K562 (cell line): ENCODE results near the gene GLIS1. TPM values are rescaled to one million over a fixed set of nuclear protein-coding genes. Genes with fewer than 3 reads are reported as not detected.
A peak's percentile ranks its signal among the peaks of the same experiment; 100 is the strongest.

Source experiments
- AFF4 ChIP-seq: sonication (generic); formaldehyde crosslinking; IDR thresholded peaks from 2 replicates; pipeline ENCODE4 v1.8.0; 2023; ENCODE audit warnings: mild to moderate bottlenecking, missing genetic modification reagents
- CTCF ChIP-seq, 3 experiments: IDR thresholded peaks in 2 of 3; conservative IDR thresholded peaks in 1 of 3; 2 replicates each; pipeline ENCODE4 v1.5.1; 2011 to 2012; ENCODE audit warnings: low read length in 3 of 3, mild to moderate bottlenecking in 3 of 3, control low read depth in 2 of 3, improper control_type of control experiment in 1 of 3, inconsistent platforms in 1 of 3, low read depth in 1 of 3, mixed read lengths in 1 of 3, moderate library complexity in 1 of 3; ENCODE audit not compliant: insufficient read depth in 2 of 3
- ELF1 ChIP-seq: fragments of 200-800 bp; sonication (Bioruptor generic); IDR thresholded peaks from 2 replicates; pipeline ENCODE4 v1.6.1; 2016; ENCODE audit warnings: missing genetic modification characterization, missing compliant biosample characterization
- KAT2B ChIP-seq: IDR thresholded peaks from one replicate; pipeline ENCODE4 v1.6.1; 2012; ENCODE audit warnings: low read depth, mild to moderate bottlenecking, control low read depth, inconsistent platforms, low read length, moderate library complexity
- KDM4B ChIP-seq, 2 experiments: fragments of 450-650 bp in 1 of 2; sonication (generic) in 1 of 2; IDR thresholded peaks; 2 replicates each; pipeline ENCODE4 v1.6.1; 2016 to 2017; ENCODE audit warnings: borderline replicate concordance in 2 of 2, antibody characterized with exemption in 1 of 2, low read depth in 1 of 2, mild to moderate bottlenecking in 1 of 2
- MAX ChIP-seq: sonication (generic); formaldehyde crosslinking; IDR thresholded peaks from 2 replicates; pipeline ENCODE4 v1.9.0; 2022; ENCODE audit warnings: mild to moderate bottlenecking, missing genetic modification reagents
- MAZ ChIP-seq, 2 experiments: fragments of 450-650 bp in 1 of 2; sonication (generic) in 1 of 2; formaldehyde crosslinking; IDR thresholded peaks in 1 of 2; conservative IDR thresholded peaks in 1 of 2; 2 replicates each; pipeline versions ENCODE4 v1.4.0 to v1.5.0; 2020; ENCODE audit warnings: mild to moderate bottlenecking in 1 of 2, missing genetic modification reagents in 1 of 2
- MYBL2 ChIP-seq, 2 experiments: fragments of 450-650 bp in 1 of 2; sonication (generic) in 1 of 2; formaldehyde crosslinking in 1 of 2; IDR thresholded peaks; 2 replicates each; pipeline versions ENCODE4 v1.6.1 to v1.8.1; 2017 to 2022; ENCODE audit warnings: borderline replicate concordance in 1 of 2, inconsistent platforms in 1 of 2, low read depth in 1 of 2, mild to moderate bottlenecking in 1 of 2, missing genetic modification reagents in 1 of 2, moderate library complexity in 1 of 2
- MYC ChIP-seq, 2 experiments: fragments of 250-450 bp in 1 of 2; sonication (Bioruptor Pico) in 1 of 2; IDR thresholded peaks; 2 replicates each; pipeline versions ENCODE4 v1.5.1 to v1.6.1; 2012 to 2021; ENCODE audit warnings: low read depth in 2 of 2, borderline replicate concordance in 1 of 2, improper control_type of control experiment in 1 of 2, low read length in 1 of 2, mild to moderate bottlenecking in 1 of 2, moderate library complexity in 1 of 2
- POLR2AphosphoS2 ChIP-seq: IDR thresholded peaks from 2 replicates; pipeline ENCODE4 v1.6.1; 2012; ENCODE audit warnings: low read length, improper control_type of control experiment
- PRMT5 ChIP-seq: sonication (generic); formaldehyde crosslinking; IDR thresholded peaks from 2 replicates; pipeline ENCODE4 v1.5.0; 2020; ENCODE audit warnings: missing genetic modification reagents
- RFX1 ChIP-seq: fragments of 450-650 bp; IDR thresholded peaks from 2 replicates; pipeline ENCODE4 v1.6.1; 2016; ENCODE audit warnings: mild to moderate bottlenecking, moderate library complexity
- SRSF7 ChIP-seq: fragments of 200-400 bp; formaldehyde crosslinking; optimal IDR thresholded peaks from 2 replicates; pipeline ENCODE3; 2017; ENCODE audit warnings: mild to moderate bottlenecking, low read depth, low read length
- ZBTB1 ChIP-seq: sonication (generic); formaldehyde crosslinking; IDR thresholded peaks from 2 replicates; pipeline ENCODE4 v1.8.1; 2023; ENCODE audit warnings: missing genetic modification reagents, low read depth, mild to moderate bottlenecking, borderline replicate concordance
- ZBTB2 ChIP-seq: fragments of 450-650 bp; IDR thresholded peaks from 2 replicates; pipeline ENCODE4 v1.6.1; 2016; ENCODE audit warnings: antibody characterized with exemption
- ZNF408 ChIP-seq: fragments of 250-450 bp; sonication (Bioruptor Pico); IDR thresholded peaks from 2 replicates; pipeline ENCODE4 v1.4.0; 2020; ENCODE audit warnings: low read depth, mild to moderate bottlenecking, moderate library complexity
- ZNF586 ChIP-seq: fragments of 450-650 bp; formaldehyde crosslinking; conservative IDR thresholded peaks from 2 replicates; pipeline ENCODE4 v1.4.0; 2020; ENCODE audit warnings: mild to moderate bottlenecking, moderate library complexity
- polyA plus RNA-seq, 8 experiments: library from polyadenylated mRNA; depleted of rRNA in 4 of 8; stranded (reverse) in 5 of 8; unstranded in 3 of 8; fragments of >200 nt; fragmentation: Nextera tagmentation in 2 of 8; fragmentation: Illumina TruSeq in 1 of 8; extraction: Ambion mirVana in 2 of 8; extraction: Trizol in 1 of 8; gene quantifications; 2 replicates each; pipeline versions ENCODE4 v1.2.1 to v1.2.3, GENCODE V29; 2011 to 2014; ENCODE audit warnings: inconsistent platforms in 1 of 8, missing spikeins in 1 of 8
- total RNA-seq, 7 experiments: library from RNA; depleted of rRNA in 6 of 7; stranded (reverse); fragments of >200 nt in 6 of 7; fragmentation: Illumina TruSeq in 2 of 7; extraction: Trizol in 2 of 7; gene quantifications; 2 replicates each; pipeline versions ENCODE4 v1.2.1 to v1.2.3, GENCODE V29; 2011 to 2021; ENCODE audit warnings: low replicate concordance in 1 of 7

The GLIS1 gene
- total and polyA plus RNA-seq, 9 of the 15 experiments (the other 6 are each of a cell fraction or from before 2014, with no cell fraction given), result not detected

- no peak for TF ChIP-seq ZBTB2
- peak; percentile 95 to 98 (median 96) for TF ChIP-seq CTCF (IDR thresholded peaks at IDR 0.05 in 2 of 3, conservative IDR thresholded peaks at IDR 0.05 in 1 of 3; ENCODE audit: insufficient read depth in 2 of 3, low read depth in 1 of 3, low read length in 3 of 3)
- no peak for TF ChIP-seq POLR2AphosphoS2
- no peak for TF ChIP-seq ZBTB1
- no peak for TF ChIP-seq PRMT5 (CRISPR knock-in tag)
- TF ChIP-seq RFX1, result no peak
- no peak for TF ChIP-seq AFF4 (CRISPR knock-in tag)
- no peak for TF ChIP-seq KDM4B (IDR thresholded peaks at IDR 0.05; ENCODE audit: borderline replicate concordance in 2 of 2, low read depth in 1 of 2)
- no peak for TF ChIP-seq KAT2B
- TF ChIP-seq MAZ (CRISPR knock-in tag; conservative IDR thresholded peaks at IDR 0.05 in 1 of 2, IDR thresholded peaks at IDR 0.05 in 1 of 2), result peak; percentile 23 to 38; a peak in 1 of 4 replicates
- no peak for TF ChIP-seq MYBL2 (IDR thresholded peaks at IDR 0.05; ENCODE audit: low read depth)
- no peak for TF ChIP-seq MYBL2 (CRISPR knock-in tag; IDR thresholded peaks at IDR 0.05; ENCODE audit: borderline replicate concordance)
- no peak for TF ChIP-seq SRSF7
- no peak for TF ChIP-seq ZNF586
- TF ChIP-seq ELF1 (tag), result no peak
- TF ChIP-seq MYC (IDR thresholded peaks at IDR 0.05; ENCODE audit: low read depth, low read length), result 0 out of 2 replicates have a peak, but pooled peaks have one; percentile 37
- no peak for TF ChIP-seq MYC (CRISPR knock-in tag; IDR thresholded peaks at IDR 0.05; ENCODE audit: borderline replicate concordance, low read depth)
- no peak; the same call in 1 of the 2 replicates for TF ChIP-seq MAX (CRISPR knock-in tag)
- TF ChIP-seq ZNF408 (CRISPR knock-in tag), result no peak
Observed at GRCh38 chr1:53485478-53486394, 253.2 kb downstream of the GLIS1 start (continued).
